ENCODE measurements around the gene RYR1. TPM values are rescaled to one million over a fixed set of nuclear protein-coding genes. Genes with fewer than 3 reads are reported as not detected.

The RYR1 gene
- total and polyA plus RNA-seq, 2 of the 8 experiments (the other 6 are each of a cell fraction or from before 2014, with no cell fraction given) = 5.8 to 11.8 TPM

DNA sequence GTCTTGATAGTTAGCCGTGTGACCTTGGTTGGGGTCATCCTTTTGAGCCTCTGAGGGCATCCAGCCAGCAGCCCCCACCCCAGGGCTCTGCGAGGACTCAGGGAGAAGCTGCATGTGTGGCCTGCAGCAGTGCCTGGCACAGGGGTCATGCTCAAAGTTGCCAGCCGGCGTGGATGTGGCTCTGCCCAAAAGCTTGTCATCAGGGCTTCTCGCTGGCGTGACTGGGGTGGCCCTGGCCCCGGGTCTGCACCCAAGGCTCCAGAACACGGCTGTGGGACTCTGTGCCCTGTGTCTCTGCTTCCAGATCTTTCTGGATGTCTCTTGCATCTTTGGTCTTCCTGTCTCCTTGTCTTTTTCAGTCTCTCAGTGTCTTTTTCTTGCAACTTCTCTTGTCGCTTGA lies 90.9 kb downstream of the RYR1 start:
- Histone ChIP-seq H3K27me3 (replicated peaks in 1 of 4; ENCODE audit: control insufficient read depth in 3 of 4, extremely low read depth in 1 of 4, insufficient read depth in 3 of 4, low read length in 3 of 4) (no peaks in the 10 kb centered on the region), H4K20me1 (replicated peaks in 1 of 2; ENCODE audit: control insufficient read depth in 1 of 2, insufficient read depth in 2 of 2, low read length in 2 of 2) (peaks cover 0 to 2% of the 10 kb centered on the region in 2 experiments), H3K4me3 (ENCODE audit: extremely low read depth in 1 of 4, insufficient read depth in 2 of 4, low read depth in 3 of 4, low read length in 4 of 4) (no peak overlapping the region), H3K23me2 (ENCODE audit: low read depth, low read length) (peaks cover 5% of the 10 kb centered on the region; the same call in 1 of the 2 replicates), H4K8ac (ENCODE audit: extremely low read depth, insufficient read depth, low read length) (no peak overlapping the region), H3K56ac (replicated peaks; ENCODE audit: insufficient read length, low read depth, low read length) (no peak overlapping the region), H3K9ac (replicated peaks in 1 of 4; ENCODE audit: extremely low read depth in 1 of 4, low read depth in 3 of 4, low read length in 3 of 4) (no peak overlapping the region), H3K79me1 (ENCODE audit: low read depth, low read length) (no peaks in the 10 kb centered on the region), H2BK5ac (ENCODE audit: low read depth, low read length) (no peak overlapping the region), H3K4me1 (replicated peaks in 1 of 4; ENCODE audit: control insufficient read depth in 3 of 4, insufficient read depth in 4 of 4, low read length in 3 of 4) (no peaks in the 10 kb centered on the region), H2BK20ac (ENCODE audit: low read length) (no peak overlapping the region), H3K27ac (ENCODE audit: low read depth, low read length) (no peak overlapping the region), H3K4me2 (ENCODE audit: insufficient read depth in 1 of 2, low read depth in 2 of 2, low read length in 2 of 2) (no peak overlapping the region), H2BK120ac (replicated peaks; ENCODE audit: low read depth, low read length) (no peak overlapping the region), H4K5ac (ENCODE audit: insufficient read length, low read depth, low read length) (no peak overlapping the region), H3K14ac (ENCODE audit: insufficient read length) (no peak overlapping the region), H3K9me3 (ENCODE audit: insufficient read depth in 2 of 2, low read depth in 1 of 2, low read length in 1 of 2) (no peaks in the 10 kb centered on the region), H3K4ac (replicated peaks; ENCODE audit: insufficient read length, low read depth, low read length) (no peak overlapping the region), H3K18ac (ENCODE audit: extremely low read depth, low read length) (no peak overlapping the region), H2AFZ (ENCODE audit: low read length) (no peak overlapping the region), H2BK15ac (ENCODE audit: low read length) (no peak overlapping the region), H2AK5ac (ENCODE audit: low read depth, low read length) (no peak overlapping the region), H2BK12ac (ENCODE audit: low read depth, low read length) (no peak overlapping the region), H3K36me3 (ENCODE audit: control insufficient read depth in 2 of 4, insufficient read depth in 4 of 4, low read length in 3 of 4) (peaks cover 0 to 2% (median under 1%) of the 10 kb centered on the region in 4 experiments; a peak in 2 of 8 replicates), H3K23ac (ENCODE audit: insufficient read length) (no peak overlapping the region), H4K91ac (replicated peaks; ENCODE audit: insufficient read length, low read length) (no peak overlapping the region), H3K79me2 (ENCODE audit: control insufficient read depth in 1 of 2, insufficient read depth in 2 of 2, low read length in 2 of 2) (no peaks in the 10 kb centered on the region)
- DNase-seq (ENCODE audit: low read depth in 1 of 2, low spot score in 2 of 2) = no peak
- no peak for FAIRE-seq
- POLR2A ChIA-PET (ENCODE audit: partially characterized antibody) = interaction anchor here (0.9 kb wide), 1 partner anchor 9 kb away, joined by 3 read pairs; no protein-coding TSS in a partner anchor
- WGBS, 2 experiments (ENCODE audit: extremely low coverage in 1 of 2, insufficient coverage in 1 of 2, insufficient read length in 1 of 2, insufficient replicate concordance in 2 of 2, low coverage in 1 of 2, low lambda C conversion rate in 2 of 2, missing lambda C conversion rate in 1 of 2) = 95% methylated on average over 9 of the region's 9 CpGs; no CpG with 5 or more reads in 1 of the 2 experiments
- CTCF ChIA-PET (ENCODE audit: partially characterized antibody) = interaction anchor here (1.1 kb wide), 1 partner anchor 9 kb away, joined by 6 read pairs; no protein-coding TSS in a partner anchor
- TF ChIP-seq TCF12 (IDR thresholded peaks at IDR 0.05; ENCODE audit: low read depth, low read length) (no peak), HDAC2 (IDR thresholded peaks at IDR 0.05; ENCODE audit: borderline replicate concordance in 1 of 2, low read depth in 2 of 2, low read length in 2 of 2) (no peak), TEAD4 (IDR thresholded peaks at IDR 0.05; ENCODE audit: low read depth, low read length) (no peak), YY1 (IDR thresholded peaks at IDR 0.05; ENCODE audit: low read depth, low read length) (no peak), MAFK (IDR thresholded peaks at IDR 0.05; ENCODE audit: low read depth, low read length) (no peak), SP4 (IDR thresholded peaks at IDR 0.05; ENCODE audit: low read length) (no peak), TAF7 (optimal IDR thresholded peaks at IDR 0.05; ENCODE audit: borderline replicate concordance, low read depth, low read length) (no peak), CHD1 (IDR thresholded peaks at IDR 0.05; ENCODE audit: low read depth, low read length) (no peak)
